Bone marrow (tissue), 2 donors: ENCODE measurements around the gene ADAMTS7.
"Not testable (repeated sequence)": the region's sequence is repeated elsewhere in the genome, so short reads cannot be mapped to it uniquely, and the experiment has no call there.

ENCODE experiments used
- DNase-seq, 2 donors: peaks; one replicate each; lab custom pipeline; 2025; lab: John Stamatoyannopoulos, UW

The ADAMTS7 gene

GRCh38 chr15:78782402-78782801 is 28.9 kb downstream of the ADAMTS7 start:
- DNase-seq: not testable (repeated sequence)

DNA sequence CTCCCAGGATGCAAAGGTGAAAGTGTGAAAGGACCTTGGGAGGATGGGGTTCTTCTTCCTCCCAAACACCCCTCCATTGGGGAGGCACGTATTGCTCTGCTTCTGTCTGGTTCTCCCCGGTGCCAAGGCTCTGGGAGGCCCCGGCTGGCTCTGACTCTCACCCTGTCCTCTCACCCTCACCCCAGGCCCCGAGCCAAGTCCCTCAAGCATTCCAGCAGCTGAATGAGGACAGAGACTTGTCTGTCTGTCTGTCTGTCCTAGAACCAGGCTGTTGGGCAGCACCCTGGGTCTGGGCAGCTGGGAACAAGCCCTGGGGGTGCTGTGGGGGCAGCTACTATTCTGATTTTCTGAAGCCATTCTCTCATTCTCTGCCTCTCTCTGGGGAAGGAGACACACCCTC is 29.9 kb downstream of the ADAMTS7 start:
- not testable (repeated sequence) for DNase-seq

GRCh38 chr15:78779975-78780374 is 31.3 kb downstream of the ADAMTS7 start:
- DNase-seq: not testable (repeated sequence)

GRCh38 chr15:78779176-78779785 is 32.0 kb downstream of the ADAMTS7 start:
- not testable (repeated sequence) for DNase-seq

GRCh38 chr15:78778422-78778821 is 32.8 kb downstream of the ADAMTS7 start:
- DNase-seq: no peak

- not testable (repeated sequence) for DNase-seq
These were observed 33.3 kb downstream of the ADAMTS7 start for GRCh38 chr15:78777953-78778345.

DNA sequence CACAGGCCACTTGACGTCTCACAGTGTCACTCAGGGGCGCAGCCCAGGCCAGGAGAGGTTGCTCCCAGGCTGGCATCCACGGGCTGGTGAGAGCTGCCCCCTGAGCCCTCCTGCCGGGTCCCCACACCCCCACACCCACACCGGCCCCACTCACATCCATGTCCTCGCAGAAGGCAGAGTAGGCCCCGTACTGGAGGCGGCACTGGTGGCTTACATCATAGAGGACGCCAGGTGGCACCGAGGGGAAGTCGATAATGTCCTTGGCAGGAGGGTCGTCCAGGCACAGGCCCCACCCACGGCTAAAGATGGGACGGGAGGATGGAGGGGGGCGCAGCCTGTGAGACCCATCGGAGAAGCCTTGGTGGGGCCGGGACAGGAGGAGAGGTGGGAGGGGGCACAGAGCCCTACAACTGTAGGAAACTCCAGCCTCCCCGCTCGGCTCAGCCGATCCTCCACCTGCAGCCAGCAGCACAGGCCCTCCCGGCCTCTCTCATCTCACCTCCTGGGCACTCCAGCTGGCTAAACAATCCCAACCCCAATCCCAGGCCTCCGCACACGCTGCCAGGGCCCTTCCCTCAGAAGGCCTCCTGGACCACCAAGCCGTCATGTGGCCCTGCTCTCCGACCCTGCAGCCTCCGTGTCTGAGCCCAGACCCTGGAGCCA is 33.8 kb downstream of the ADAMTS7 start:
- not testable (repeated sequence) for DNase-seq

- DNase-seq: not testable (repeated sequence)
These were observed 35.0 kb downstream of the ADAMTS7 start for GRCh38 chr15:78776046-78776925.

DNA sequence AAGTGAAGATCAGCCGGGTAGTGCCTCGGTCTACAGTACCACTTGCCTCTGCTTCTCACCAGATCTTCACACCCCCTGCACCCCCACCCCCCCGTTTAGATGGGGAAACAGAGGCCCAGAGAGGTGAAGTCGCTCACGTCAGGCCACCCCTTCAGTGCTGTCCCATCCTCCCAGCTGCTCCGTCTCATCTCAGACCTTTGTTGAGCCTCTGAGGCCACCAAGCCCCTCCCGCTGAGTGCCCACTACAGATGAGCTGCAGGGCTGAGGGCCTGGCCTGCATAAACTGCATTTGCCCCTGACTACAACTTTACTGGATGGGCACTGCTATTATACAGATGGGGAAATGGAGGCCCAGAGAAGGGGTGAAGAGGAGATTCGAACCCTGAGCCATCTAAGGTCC is 35.8 kb downstream of the ADAMTS7 start:
- no peak for DNase-seq

- DNase-seq: not testable (repeated sequence)
These were observed 36.7 kb downstream of the ADAMTS7 start for GRCh38 chr15:78774451-78774990.

- DNase-seq: not testable (repeated sequence)
These were observed 37.4 kb downstream of the ADAMTS7 start for GRCh38 chr15:78773765-78774450.

DNA sequence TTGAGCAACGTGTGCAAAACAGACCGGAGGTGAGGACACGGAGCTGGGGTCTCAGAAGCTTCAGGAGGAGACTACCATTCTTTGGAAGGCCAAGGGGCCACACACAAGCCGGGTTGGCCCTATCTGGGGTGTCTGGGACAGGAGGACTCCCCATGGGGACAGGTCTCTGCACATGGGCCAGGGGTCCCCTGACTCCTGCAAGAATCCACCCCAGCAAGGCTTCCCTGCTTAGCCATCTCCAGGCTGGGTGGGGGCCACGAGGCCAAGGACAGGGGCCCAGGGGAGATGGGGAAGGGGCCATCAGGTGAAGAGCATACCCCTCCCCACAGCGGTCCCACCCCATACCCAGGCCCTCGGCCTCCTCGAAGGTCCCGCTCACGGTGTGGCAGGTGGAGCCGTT is 38.5 kb downstream of the ADAMTS7 start:
- DNase-seq: no peak

DNA sequence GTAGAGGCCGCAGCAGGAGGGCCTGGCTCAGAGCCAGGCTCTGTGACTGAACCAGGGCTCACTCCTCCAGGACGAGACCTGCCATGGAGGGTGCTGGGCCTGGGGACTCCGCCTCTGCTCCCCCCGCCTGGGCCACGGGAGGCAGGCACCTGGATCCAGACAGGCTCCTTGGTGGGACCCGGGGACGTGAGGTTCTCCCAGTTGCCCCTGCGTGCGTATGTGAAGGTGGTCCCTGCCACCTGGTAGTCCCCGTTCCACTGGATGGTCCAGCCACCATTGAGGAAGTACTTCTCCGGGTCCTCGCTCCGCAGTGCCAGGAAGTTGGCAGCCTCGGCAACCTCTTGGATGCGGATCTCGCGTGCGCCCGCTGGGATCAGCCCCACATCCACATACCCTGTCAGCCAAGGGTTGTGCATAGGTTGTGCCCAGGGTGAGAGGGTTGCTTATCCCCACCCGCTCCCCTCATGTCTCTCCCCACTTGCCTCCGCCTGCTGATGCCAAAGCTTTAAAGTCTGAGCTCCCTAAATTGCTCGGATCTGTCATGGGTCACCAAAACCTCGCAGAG is 39.7 kb downstream of the ADAMTS7 start:
- not testable (repeated sequence) for DNase-seq

DNA sequence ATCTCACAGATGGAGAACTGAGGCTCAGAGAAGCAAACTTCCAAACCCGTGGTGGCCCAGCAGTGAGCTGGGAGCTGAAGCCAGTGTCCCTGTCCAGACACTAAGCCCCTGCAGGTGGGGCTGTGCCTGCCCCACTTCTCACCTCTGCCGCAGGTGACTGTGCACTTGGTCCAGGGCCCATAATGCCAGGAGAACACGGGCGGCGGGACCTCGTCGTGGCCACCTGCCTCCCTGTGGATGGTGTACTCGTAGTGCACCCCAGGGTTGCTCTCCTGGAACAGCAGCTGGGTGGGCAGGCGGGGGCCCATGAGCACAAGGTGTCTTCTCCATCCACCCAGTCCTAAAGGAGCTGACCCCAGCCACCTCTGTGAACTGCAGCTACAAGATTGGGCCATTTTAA is 40.2 kb downstream of the ADAMTS7 start:
- DNase-seq: not testable (repeated sequence)

DNA sequence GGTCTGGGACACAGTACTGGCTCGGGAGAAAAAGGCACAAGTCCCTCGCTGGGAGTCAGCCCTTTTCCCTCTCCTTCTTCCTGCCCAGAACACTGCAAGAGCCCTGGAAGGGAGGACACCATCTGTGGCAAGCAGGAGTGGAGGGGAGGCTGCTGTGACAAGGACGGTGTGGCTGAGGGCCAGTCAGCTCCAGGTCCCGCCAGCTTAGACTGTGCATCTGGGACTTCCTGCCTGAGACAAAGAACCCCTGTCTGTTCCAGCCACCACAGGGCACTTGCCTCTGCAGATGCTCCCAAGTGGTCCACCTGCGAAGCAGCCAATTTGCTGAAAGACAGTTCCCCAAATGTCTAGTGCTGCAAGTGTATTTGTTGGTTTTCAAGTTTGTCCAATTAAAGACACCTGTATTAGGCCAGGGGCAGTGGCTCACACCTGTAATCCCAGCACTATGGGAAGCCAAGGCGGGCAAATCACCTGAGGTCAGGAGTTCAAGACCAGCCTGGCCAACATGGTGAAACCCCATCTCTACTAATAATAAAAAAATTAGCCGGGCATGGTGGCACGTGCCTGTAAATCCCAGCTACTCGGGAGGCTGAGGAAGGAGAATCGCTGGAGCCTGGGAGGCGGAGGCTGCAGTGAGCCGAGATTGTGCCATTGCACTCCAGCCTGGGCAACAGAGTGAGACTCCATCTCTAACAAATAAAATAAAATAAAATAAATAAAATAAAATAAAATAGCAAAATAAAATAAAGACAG is 41.6 kb downstream of the ADAMTS7 start:
- not testable (repeated sequence) for DNase-seq

GRCh38 chr15:78768531-78769408 is 42.5 kb downstream of the ADAMTS7 start:
- no peak for DNase-seq

GRCh38 chr15:78768096-78768495 is 43.2 kb downstream of the ADAMTS7 start:
- no peak for DNase-seq

GRCh38 chr15:78767331-78767951 is 43.8 kb downstream of the ADAMTS7 start:
- DNase-seq: no peak

DNA sequence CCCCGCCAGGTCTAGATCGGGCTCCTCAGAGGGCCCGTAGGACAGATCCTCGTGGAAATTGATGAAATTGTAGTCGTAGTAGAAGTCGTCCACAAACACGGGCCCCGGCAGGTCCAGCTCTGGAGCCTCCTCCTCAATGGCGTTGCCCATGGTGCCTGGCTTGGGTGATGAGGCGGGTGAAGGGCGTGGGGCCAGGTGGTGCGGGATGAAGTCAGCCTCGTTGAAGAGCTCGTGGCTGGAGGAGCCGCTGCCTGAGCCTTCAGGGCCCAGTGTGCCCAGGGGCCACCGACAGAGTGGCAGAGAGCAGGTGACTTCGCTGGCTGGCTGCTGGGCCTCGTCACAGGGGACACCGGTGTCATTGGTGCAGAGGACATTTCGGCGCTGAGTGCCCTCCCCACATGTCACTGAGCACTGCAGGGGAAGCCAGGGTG is 44.6 kb downstream of the ADAMTS7 start:
- DNase-seq: not testable (repeated sequence)
